HG03103 (cell line): ENCODE measurements around the gene AP2A1.

Experiments
- ATAC-seq: cut with Tn5 transposase; IDR thresholded peaks from one replicate; pipeline ENCODE4 v1.9.1; 2021; ENCODE audit warnings: low read depth; ENCODE audit not compliant: unreplicated experiment

Gene AP2A1

GRCh38 chr19:49764341-49764740, 2.5 kb upstream of the AP2A1 start:
- no peak for ATAC-seq

- peak; percentile 91 for ATAC-seq
Observed at GRCh38 chr19:49766007-49766929, 533 bp upstream of the AP2A1 start.

GRCh38 chr19:49767381-49767780, 580 bp downstream of the AP2A1 start:
- no peak for ATAC-seq

- no peak for ATAC-seq
Observed at GRCh38 chr19:49767967-49768581, 1.3 kb downstream of the AP2A1 start.

GRCh38 chr19:49770529-49770928, 3.7 kb downstream of the AP2A1 start:
- no peak for ATAC-seq

- ATAC-seq, result no peak
Observed at GRCh38 chr19:49771674-49772139, 4.9 kb downstream of the AP2A1 start.

GRCh38 chr19:49772850-49773432, 6.1 kb downstream of the AP2A1 start:
- ATAC-seq, result no peak

- no peak for ATAC-seq
Observed at GRCh38 chr19:49773663-49774350, 7.0 kb downstream of the AP2A1 start.

- no peak for ATAC-seq
Observed at GRCh38 chr19:49774969-49775368, 8.2 kb downstream of the AP2A1 start.

- ATAC-seq, result no peak
Observed at GRCh38 chr19:49775742-49776370, 9.1 kb downstream of the AP2A1 start.

GRCh38 chr19:49776371-49776764, 9.6 kb downstream of the AP2A1 start:
- no peak for ATAC-seq

GRCh38 chr19:49779731-49780555, 13.1 kb downstream of the AP2A1 start:
- ATAC-seq, result no peak

GRCh38 chr19:49780861-49781260, 14.1 kb downstream of the AP2A1 start:
- no peak for ATAC-seq

GRCh38 chr19:49781394-49781793, 14.6 kb downstream of the AP2A1 start:
- no peak for ATAC-seq

GRCh38 chr19:49782515-49782914, 15.7 kb downstream of the AP2A1 start:
- ATAC-seq, result no peak

GRCh38 chr19:49786376-49786820, 19.6 kb downstream of the AP2A1 start:
- no peak for ATAC-seq

- no peak for ATAC-seq
Observed at GRCh38 chr19:49787746-49788145, 20.9 kb downstream of the AP2A1 start.

- no peak for ATAC-seq
Observed at GRCh38 chr19:49788857-49789256, 22.1 kb downstream of the AP2A1 start.

GRCh38 chr19:49790866-49791265, 24.1 kb downstream of the AP2A1 start:
- ATAC-seq, result no peak
